Endothelial cell of umbilical vein (primary cell): ENCODE data around the gene RTN4. TPM values are rescaled to one million over a fixed set of nuclear protein-coding genes. Genes with fewer than 3 reads are reported as not detected.

Experiments used
- BruUV-seq: library from RNA; stranded (reverse); fragments of 400-500 nt; replicated peaks from 2 replicates; lab custom pipeline; 2021; lab: Mats Ljungman, UMichigan
- CTCF ChIA-PET: fragments of 300-600, 350-600 bp; sonication (Branson Sonifier 250); formaldehyde crosslinking; loops from one replicate; lab custom pipeline; 2021; ENCODE audit warnings: antibody characterized with exemption, inconsistent platforms; lab: Charles Lee
- POLR2A ChIA-PET: fragments of 300-600, 350-600 bp; sonication (Branson Sonifier 250); formaldehyde crosslinking; loops from one replicate; lab custom pipeline; 2021; ENCODE audit warnings: antibody characterized with exemption, inconsistent platforms; lab: Charles Lee
- DNase-seq: peaks from one replicate; pipeline ENCODE4 v3.0.0-alpha.2; 2011; ENCODE audit warnings: low read depth, low spot score
- FAIRE-seq: peaks from 2 replicates; lab custom pipeline; 2011; peaks lifted over from hg19 to GRCh38; lab: Jason Lieb, UNC
- H2AFZ ChIP-seq: 2 replicates; pipeline ENCODE4 v1.6.0; 2012; ENCODE audit warnings: low read depth, low read length, control low read depth, inconsistent platforms
- H3K27ac ChIP-seq: 2 replicates; pipeline ENCODE4 v1.5.1; 2011; ENCODE audit warnings: low read depth, mild to moderate bottlenecking, control low read depth, low read length, moderate library complexity; ENCODE audit not compliant: insufficient read depth
- H3K27me3 ChIP-seq, 2 experiments: 2 replicates each; pipeline versions ENCODE4 v1.6.0 to v1.6.1; 2011; ENCODE audit warnings: low read length in 2 of 2, mixed read lengths in 1 of 2; ENCODE audit not compliant: control insufficient read depth in 2 of 2, insufficient read depth in 2 of 2
- H3K36me3 ChIP-seq, 2 experiments: 2 replicates in 1 of 2; 3 replicates in 1 of 2; pipeline ENCODE4 v1.5.1; 2011; ENCODE audit warnings: low read length in 2 of 2, mild to moderate bottlenecking in 1 of 2, moderate library complexity in 1 of 2; ENCODE audit not compliant: control insufficient read depth in 2 of 2, insufficient read depth in 2 of 2; ENCODE audit errors: extremely low read depth in 1 of 2
- H3K4me1 ChIP-seq: 3 replicates; pipeline ENCODE4 v1.5.1; 2011; ENCODE audit warnings: mild to moderate bottlenecking, low read length; ENCODE audit not compliant: control insufficient read depth, insufficient read depth; ENCODE audit errors: extremely low read depth
- H3K4me2 ChIP-seq: 2 replicates; pipeline ENCODE4 v1.6.1; 2011; ENCODE audit warnings: low read length, control low read depth, mixed read lengths; ENCODE audit not compliant: insufficient read depth
- H3K4me3 ChIP-seq, 3 experiments: fragments of 200-600 bp in 1 of 3; sonication (generic), shearing (Covaris generic) in 1 of 3; replicated peaks in 1 of 3; 2 replicates each; pipeline ENCODE4 v1.5.1; 2011 to 2016; ENCODE audit warnings: control low read depth in 3 of 3, low read length in 3 of 3, mild to moderate bottlenecking in 2 of 3, inconsistent platforms in 1 of 3, low read depth in 1 of 3, moderate library complexity in 1 of 3; ENCODE audit not compliant: insufficient read depth in 1 of 3
- H3K79me2 ChIP-seq: 2 replicates; pipeline ENCODE4 v1.6.0; 2012; ENCODE audit warnings: low read length, inconsistent platforms; ENCODE audit not compliant: control insufficient read depth, insufficient read depth
- H3K9ac ChIP-seq: replicated peaks from 2 replicates; pipeline ENCODE3; 2011; ENCODE audit warnings: low read length, control low read depth; ENCODE audit not compliant: insufficient read depth; ENCODE audit errors: extremely low read depth
- H3K9me1 ChIP-seq: replicated peaks from 3 replicates; pipeline ENCODE4 v1.6.0; 2011; ENCODE audit warnings: mild to moderate bottlenecking, low read length; ENCODE audit not compliant: control insufficient read depth, insufficient read depth; ENCODE audit errors: extremely low read depth
- H3K9me3 ChIP-seq: replicated peaks from 2 replicates; pipeline ENCODE4 v1.5.1; 2012; ENCODE audit warnings: low read length, inconsistent platforms; ENCODE audit not compliant: control insufficient read depth, insufficient read depth
- H4K20me1 ChIP-seq: replicated peaks from 2 replicates; pipeline ENCODE3; 2011; ENCODE audit warnings: mild to moderate bottlenecking, low read length; ENCODE audit not compliant: control insufficient read depth, insufficient read depth; ENCODE audit errors: extremely low read depth
- CTCF ChIP-seq, 2 donors: IDR thresholded peaks; 1 replicate in 1 of 2; 2 replicates in 1 of 2; pipeline ENCODE4 v1.5.1; 2011; ENCODE audit warnings: low read length in 2 of 2, mild to moderate bottlenecking in 2 of 2, moderate library complexity in 2 of 2, control low read depth in 1 of 2, inconsistent platforms in 1 of 2, low read depth in 1 of 2; ENCODE audit not compliant: insufficient read depth in 1 of 2; ENCODE audit errors: extremely low read depth in 1 of 2
- FOS ChIP-seq: IDR thresholded peaks from 2 replicates; pipeline ENCODE4 v1.6.1; 2011; ENCODE audit warnings: mild to moderate bottlenecking, low read length, moderate library complexity, borderline replicate concordance; ENCODE audit not compliant: insufficient read depth
- GATA2 ChIP-seq: IDR thresholded peaks from 2 replicates; pipeline ENCODE4 v1.7.0; 2011; ENCODE audit warnings: low read depth, mild to moderate bottlenecking, moderate library complexity, mixed read lengths, low read length; ENCODE audit not compliant: insufficient read length, insufficient read depth
- JUN ChIP-seq: IDR thresholded peaks from 2 replicates; pipeline ENCODE4 v1.6.1; 2011; ENCODE audit warnings: borderline replicate concordance, low read depth; ENCODE audit not compliant: insufficient read length, insufficient read depth
- MAX ChIP-seq: IDR thresholded peaks from 2 replicates; pipeline ENCODE4 v1.6.1; 2011; ENCODE audit not compliant: insufficient read depth, insufficient read length
- MYC ChIP-seq: IDR thresholded peaks from one replicate; pipeline ENCODE4 v1.6.1; 2011; ENCODE audit warnings: mild to moderate bottlenecking, low read depth, low read length
- POLR2AphosphoS5 ChIP-seq: IDR thresholded peaks from 2 replicates; pipeline ENCODE4 v1.6.1; 2012; ENCODE audit warnings: low read depth, mild to moderate bottlenecking, control low read depth, low read length, moderate library complexity; ENCODE audit not compliant: insufficient read depth
- dilution Hi-C: fragments of 300-500 bp; cut with MboI; formaldehyde crosslinking; loops from one replicate; pipeline ENCODE4 v1.15.0; 2019; ENCODE audit warnings: low sequenced_read_pairs; ENCODE audit not compliant: extremely low pct_ligation_motif_present
- intact Hi-C: fragments of 100-400 bp; cut with micrococcal nuclease; formaldehyde crosslinking; loops from one replicate; pipeline ENCODE4 v1.10.0; 2022
- polyA plus RNA-seq, 4 experiments: library from polyadenylated mRNA; depleted of rRNA in 3 of 4; stranded (reverse) in 3 of 4; unstranded in 1 of 4; fragments of >200 nt; gene quantifications; 2 replicates each; pipeline versions ENCODE4 v1.2.1 to v1.2.3, GENCODE V29; 2011 to 2012; ENCODE audit warnings: missing spikeins in 1 of 4
- total RNA-seq: library from RNA; stranded (reverse); gene quantifications from 2 replicates; pipeline ENCODE4 v1.2.3, GENCODE V29; 2021

The RTN4 gene
- total and polyA plus RNA-seq, 2 donors (not counting 3 experiments of a cell fraction or from before 2014, with no cell fraction given): 253 to 486 TPM

- Histone ChIP-seq H3K4me2 (no peak overlapping the region), H3K27me3 (no peaks in the 10 kb centered on the region), H3K4me1 (peaks cover 69% of the 10 kb centered on the region), H3K9me3 (no peaks in the 10 kb centered on the region), H3K36me3 (no peaks in the 10 kb centered on the region), H4K20me1 (no peaks in the 10 kb centered on the region), H2AFZ (no peak overlapping the region), H3K27ac (peak overlapping the region; percentile 76), H3K9ac (no peak overlapping the region), H3K9me1 (no peaks in the 10 kb centered on the region), H3K4me3 (no peak overlapping the region), H3K79me2 (no peaks in the 10 kb centered on the region)
- dilution Hi-C loops (no loop called here), intact Hi-C loops (no loop called here)
- no TSS peak for BruUV-seq
- DNase-seq: no peak
- TF ChIP-seq CTCF (IDR thresholded peaks at IDR 0.05; ENCODE audit: extremely low read depth in 1 of 2, insufficient read depth in 1 of 2, low read depth in 1 of 2, low read length in 2 of 2) (no peak), JUN (no peak), MYC (no peak)
- POLR2A ChIA-PET: interaction anchor here (1.7 kb wide), 1 partner anchor 46 kb away, joined by 5 read pairs; the partner anchor contains the start of gene RTN4
- CTCF ChIA-PET: interaction anchor here (0.6 to 1.2 kb wide), 4 partner anchors 8 to 113 kb away, joined by 3 read pairs; no protein-coding TSS in a partner anchor
- no peak for FAIRE-seq
Observed at GRCh38 chr2:55096586-55096985, 46.3 kb upstream of the RTN4 start.

- Histone ChIP-seq H3K4me3 (no peak overlapping the region), H3K9me1 (no peaks in the 10 kb centered on the region), H3K4me2 (peak overlapping the region; percentile 62), H3K36me3 (no peaks in the 10 kb centered on the region), H4K20me1 (no peaks in the 10 kb centered on the region), H3K27ac (peak overlapping the region; percentile 90), H3K9ac (peak overlapping the region; percentile 57), H3K79me2 (no peaks in the 10 kb centered on the region), H2AFZ (no peak overlapping the region), H3K4me1 (peaks cover 38% of the 10 kb centered on the region), H3K9me3 (no peaks in the 10 kb centered on the region), H3K27me3 (no peaks in the 10 kb centered on the region)
- no TSS peak for BruUV-seq
- FAIRE-seq: peak; percentile 94
- dilution Hi-C loops (no loop called here), intact Hi-C loops (loop anchor here (1.0 kb wide), 3 partner anchors 8 to 43 kb away; partner anchors contain the start of gene RTN4)
- DNase-seq: peak; percentile 83
- TF ChIP-seq CTCF (IDR thresholded peaks at IDR 0.05; ENCODE audit: extremely low read depth in 1 of 2, insufficient read depth in 1 of 2, low read depth in 1 of 2, low read length in 2 of 2) (no peak), GATA2 (peak; percentile 92), MYC (peak; percentile 24), POLR2AphosphoS5 (peak; percentile 79), JUN (peak; percentile 96), FOS (peak; percentile 97), MAX (no peak)
- CTCF ChIA-PET: interaction anchor here (0.8 to 3.1 kb wide), 10 partner anchors 10 to 194 kb away, joined by 3 to 14 read pairs (median 4); partner anchors contain the start of gene RTN4
- POLR2A ChIA-PET: no interaction called here
Observed at GRCh38 chr2:55093381-55093780, 43.1 kb upstream of the RTN4 start.
